SK-N-SH (cell line): ENCODE results near the gene CARD14. TPM values are rescaled to one million over a fixed set of nuclear protein-coding genes. Genes with fewer than 3 reads are reported as not detected.

ENCODE experiments used
- CTCF ChIA-PET: fragments of 300-600, 350-600 bp; formaldehyde crosslinking; extraction: SDS; loops from one replicate; lab custom pipeline; 2021; lab: Yijun Ruan, JAX
- POLR2A ChIA-PET: fragments of 350-600 bp; sonication (Branson Sonifier 250); formaldehyde crosslinking; extraction: SDS; loops from one replicate; lab custom pipeline; 2020; ENCODE audit warnings: antibody characterized with exemption, inconsistent platforms; lab: Yijun Ruan, JAX
- DNase-seq: peaks from one replicate; pipeline ENCODE4 v3.0.0; 2012
- H2AFZ ChIP-seq: fragments of 200-600 bp; sonication (generic); 2 replicates; pipeline ENCODE4 v1.8.1; 2016; ENCODE audit warnings: antibody characterized with exemption, mild to moderate bottlenecking, low read depth
- H3F3A ChIP-seq: fragments of 200-600 bp; sonication (generic); replicated peaks from 2 replicates; pipeline ENCODE3; 2016; ENCODE audit warnings: antibody characterized with exemption, mild to moderate bottlenecking; ENCODE audit not compliant: insufficient read depth
- H3K27ac ChIP-seq, 2 experiments: fragments of 200-500 bp in 1 of 2; fragments of 200-600 bp in 1 of 2; sonication (Bioruptor generic) in 1 of 2; sonication (generic), shearing (Covaris generic) in 1 of 2; 2 replicates each; pipeline versions ENCODE4 v1.5.1 to v1.6.1; 2014 to 2016; ENCODE audit warnings: low read depth in 2 of 2, inconsistent platforms in 1 of 2, low read length in 1 of 2, mild to moderate bottlenecking in 1 of 2, mixed read lengths in 1 of 2
- H3K27me3 ChIP-seq: fragments of 200-600 bp; sonication (generic), shearing (Covaris generic); 2 replicates; pipeline ENCODE4 v1.6.1; 2016; ENCODE audit warnings: mixed run types; ENCODE audit not compliant: insufficient read depth
- H3K36me3 ChIP-seq, 2 experiments: fragments of 200-500 bp in 1 of 2; fragments of 200-600 bp in 1 of 2; sonication (Bioruptor generic) in 1 of 2; sonication (generic) in 1 of 2; replicated peaks in 1 of 2; 2 replicates each; pipeline versions ENCODE3 to v1.5.1; 2014 to 2016; ENCODE audit warnings: low read length in 1 of 2, mild to moderate bottlenecking in 1 of 2; ENCODE audit not compliant: insufficient read depth in 2 of 2, control insufficient read depth in 1 of 2
- H3K4me1 ChIP-seq, 2 experiments: fragments of 200-500 bp in 1 of 2; fragments of 200-600 bp in 1 of 2; sonication (Bioruptor generic) in 1 of 2; sonication (generic), shearing (Covaris generic) in 1 of 2; 2 replicates each; pipeline versions ENCODE4 v1.5.1 to v1.6.1; 2014 to 2016; ENCODE audit warnings: low read depth in 1 of 2, low read length in 1 of 2, mixed run types in 1 of 2; ENCODE audit not compliant: insufficient read depth in 2 of 2, control insufficient read depth in 1 of 2
- H3K4me2 ChIP-seq: fragments of 200-600 bp; sonication (generic), shearing (Covaris generic); 2 replicates; pipeline ENCODE4 v1.6.1; 2017; ENCODE audit warnings: mixed run types
- H3K4me3 ChIP-seq, 2 experiments: fragments of 200-500 bp in 1 of 2; fragments of 200-600 bp in 1 of 2; sonication (Bioruptor generic) in 1 of 2; sonication (generic), shearing (Covaris generic) in 1 of 2; 2 replicates each; pipeline versions ENCODE4 v1.5.1 to v1.8.1; 2014 to 2016; ENCODE audit warnings: low read depth in 2 of 2, inconsistent platforms in 1 of 2, low read length in 1 of 2, mild to moderate bottlenecking in 1 of 2, mixed read lengths in 1 of 2, moderate library complexity in 1 of 2
- H3K79me2 ChIP-seq: fragments of 200-600 bp; sonication (generic); 2 replicates; pipeline ENCODE4 v1.8.1; 2017; ENCODE audit warnings: mild to moderate bottlenecking; ENCODE audit not compliant: insufficient read depth
- H3K9ac ChIP-seq: fragments of 200-600 bp; sonication (generic); 2 replicates; pipeline ENCODE4 v1.6.1; 2017; ENCODE audit warnings: mixed run types
- H3K9me2 ChIP-seq: fragments of 200-600 bp; sonication (generic); 2 replicates; pipeline ENCODE4 v1.6.1; 2017; ENCODE audit warnings: mixed run types
- H3K9me3 ChIP-seq: fragments of 200-600 bp; sonication (generic); 2 replicates; pipeline ENCODE4 v1.6.1; 2017; ENCODE audit warnings: mixed run types, mild to moderate bottlenecking, moderate library complexity
- H4K20me1 ChIP-seq: fragments of 200-600 bp; sonication (generic); 2 replicates; pipeline ENCODE4 v1.6.1; 2017; ENCODE audit warnings: mild to moderate bottlenecking, mixed run types; ENCODE audit not compliant: insufficient read depth
- CHD2 ChIP-seq: fragments of 150-350 bp; IDR thresholded peaks from 2 replicates; pipeline ENCODE4 v1.6.1; 2018; ENCODE audit warnings: low read length; ENCODE audit not compliant: partially characterized antibody
- ELF1 ChIP-seq: IDR thresholded peaks from 2 replicates; pipeline ENCODE4 v1.4.0; 2012
- FOSL2 ChIP-seq: IDR thresholded peaks from 2 replicates; pipeline ENCODE4 v1.4.0; 2012; ENCODE audit warnings: low read depth, mild to moderate bottlenecking, moderate library complexity, borderline replicate concordance
- GABPA ChIP-seq: IDR thresholded peaks from 2 replicates; pipeline ENCODE4 v1.4.0; 2012; ENCODE audit warnings: low read depth, mild to moderate bottlenecking
- IRF3 ChIP-seq: fragments of 150-350 bp; IDR thresholded peaks from 2 replicates; pipeline ENCODE4 v1.6.1; 2016; ENCODE audit warnings: mild to moderate bottlenecking, low read depth, low read length
- MAX ChIP-seq: IDR thresholded peaks from 2 replicates; pipeline ENCODE4 v1.4.0; 2012; ENCODE audit warnings: low read depth
- MEF2A ChIP-seq: IDR thresholded peaks from 2 replicates; pipeline ENCODE4 v1.4.0; 2012; ENCODE audit warnings: low read depth, borderline replicate concordance
- MXI1 ChIP-seq: IDR thresholded peaks from 2 replicates; pipeline ENCODE4 v1.6.1; 2012; ENCODE audit warnings: mild to moderate bottlenecking, low read depth, low read length, improper control_type of control experiment
- NRF1 ChIP-seq: IDR thresholded peaks from 2 replicates; pipeline ENCODE4 v1.6.1; 2012; ENCODE audit warnings: low read depth, mild to moderate bottlenecking, low read length
- PBX3 ChIP-seq: IDR thresholded peaks from 2 replicates; pipeline ENCODE4; 2012
- POLR2AphosphoS5 ChIP-seq: IDR thresholded peaks from 2 replicates; pipeline ENCODE4 v1.6.1; 2012; ENCODE audit warnings: low read depth, low read length
- RAD21 ChIP-seq: IDR thresholded peaks from 2 replicates; pipeline ENCODE4 v1.6.1; 2012; ENCODE audit warnings: mild to moderate bottlenecking, low read length
- RXRA ChIP-seq: IDR thresholded peaks from 2 replicates; pipeline ENCODE4 v1.4.0; 2012; ENCODE audit warnings: low read depth, mild to moderate bottlenecking, borderline replicate concordance
- SIN3A ChIP-seq: IDR thresholded peaks from 2 replicates; pipeline ENCODE4 v1.6.1; 2012; ENCODE audit warnings: low read depth, mild to moderate bottlenecking, low read length, moderate library complexity, borderline replicate concordance
- SMC3 ChIP-seq: IDR thresholded peaks from 2 replicates; pipeline ENCODE4 v1.6.1; 2012; ENCODE audit warnings: low read depth, low read length, improper control_type of control experiment
- TCF12 ChIP-seq: IDR thresholded peaks from 2 replicates; pipeline ENCODE4 v1.4.0; 2012
- TEAD4 ChIP-seq: IDR thresholded peaks from 2 replicates; pipeline ENCODE4 v1.4.0; 2012; ENCODE audit warnings: mild to moderate bottlenecking, borderline replicate concordance; ENCODE audit not compliant: insufficient read depth
- ZBTB33 ChIP-seq: IDR thresholded peaks from 2 replicates; pipeline ENCODE4 v1.4.0; 2012; ENCODE audit warnings: low read depth, borderline replicate concordance
- WGBS: methylation state at CpG from one replicate; pipeline ENCODE4 v1.1.6; 2017; ENCODE audit warnings: low lambda C conversion rate; 5-methylcytosine and 5-hydroxymethylcytosine counted together
- polyA plus RNA-seq, 3 experiments: library from polyadenylated mRNA; depleted of rRNA; stranded (reverse); fragments of >200 nt; gene quantifications; 2 replicates each; pipeline ENCODE4 v1.2.3, GENCODE V29; 2012

CARD14 gene
- polyA plus RNA-seq, 1 of the 3 experiments (the other 2 are of a cell fraction) = 0.05 TPM

- H3F3A ChIP-seq = no peaks in the 10 kb centered on the region
- no peaks in the 10 kb centered on the region for H3K79me2 ChIP-seq
- DNase-seq = no peak
- no peak overlapping the region for H3K27ac ChIP-seq
- TF ChIP-seq MAX = no peak
- no peak for TF ChIP-seq POLR2AphosphoS5
- no peak for TF ChIP-seq TEAD4
- no peak for TF ChIP-seq NRF1
- TF ChIP-seq ELF1 = no peak
- no peak for TF ChIP-seq PBX3
- no peak for TF ChIP-seq CHD2
- no peak for TF ChIP-seq GABPA
- no peak for TF ChIP-seq MXI1
- TF ChIP-seq SIN3A = no peak
- TF ChIP-seq RAD21 = no peak
- no peak for TF ChIP-seq SMC3
- TF ChIP-seq RXRA = no peak
- no peak for TF ChIP-seq TCF12
- TF ChIP-seq IRF3 = no peak
- no peak for TF ChIP-seq MEF2A
- TF ChIP-seq ZBTB33 = no peak
- no peak for TF ChIP-seq FOSL2
- 82% methylated on average over 4 of the region's 5 CpGs for WGBS
- H3K36me3 ChIP-seq = no peaks in the 10 kb centered on the region
- no peak overlapping the region for H2AFZ ChIP-seq
- no peaks in the 10 kb centered on the region for H4K20me1 ChIP-seq
- H3K4me1 ChIP-seq = no peaks in the 10 kb centered on the region
- ChIA-PET CTCF (interaction anchor here (0.9 kb wide), 1 partner anchor 10 kb away, joined by 4 read pairs; no protein-coding TSS in a partner anchor), POLR2A (interaction anchor here (0.6 to 0.7 kb wide), 2 partner anchors 22 to 35 kb away, joined by 3 read pairs; no protein-coding TSS in a partner anchor)
- H3K27me3 ChIP-seq = no peaks in the 10 kb centered on the region; the same call in none of the 2 replicates
- no peak overlapping the region for H3K9ac ChIP-seq
- H3K9me2 ChIP-seq = no peaks in the 10 kb centered on the region
- no peaks in the 10 kb centered on the region for H3K9me3 ChIP-seq
- no peak overlapping the region for H3K4me3 ChIP-seq
- no peak overlapping the region for H3K4me2 ChIP-seq
These were observed 1.5 kb upstream of the CARD14 start for GRCh38 chr17:80168371-80168770.
